Effector CD8-positive, alpha-beta T cell (primary cell): ENCODE data around the gene DFFB.

Experiments
- DNase-seq: peaks from one replicate; lab custom pipeline; 2025; lab: John Stamatoyannopoulos, UW

DFFB gene

GRCh38 chr1:3926956-3927355, 69.7 kb downstream of the DFFB start:
- no peak for DNase-seq

- DNase-seq: no peak
Observed at GRCh38 chr1:3928586-3928985, 71.3 kb downstream of the DFFB start.

- DNase-seq: no peak
Observed at GRCh38 chr1:3929126-3929525, 71.8 kb downstream of the DFFB start.

- DNase-seq: no peak
Observed at GRCh38 chr1:3930301-3931006, 73.2 kb downstream of the DFFB start.

GRCh38 chr1:3931007-3931912, 74.0 kb downstream of the DFFB start:
- no peak for DNase-seq

- no peak for DNase-seq
Observed at GRCh38 chr1:3932156-3932919, 75.1 kb downstream of the DFFB start.
